ENCODE measurements around the gene SAA4.
"Not testable (repeated sequence)": the region's sequence is repeated elsewhere in the genome, so short reads cannot be mapped to it uniquely, and the experiment has no call there.

Gene SAA4, protein sequence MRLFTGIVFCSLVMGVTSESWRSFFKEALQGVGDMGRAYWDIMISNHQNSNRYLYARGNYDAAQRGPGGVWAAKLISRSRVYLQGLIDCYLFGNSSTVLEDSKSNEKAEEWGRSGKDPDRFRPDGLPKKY

GRCh38 chr11:18236664-18237356, at the start of gene SAA4:
Gene SAA4 (minus strand): TSS chr11:18236802. CDS start chr11:18235926, 876 bp downstream.
- Mint-ChIP-seq H3K27me3 (peaks cover 20% of the 10 kb centered on the region), H3K27ac (no peak within 1 kb of the TSS), H3K9me3 (no peaks in the 10 kb centered on the region), H3K4me3 (no peak within 1 kb of the TSS), H3K4me1 (no peaks in the 10 kb centered on the region), H3K36me3 (peaks cover 4% of the 10 kb centered on the region)

DNA sequence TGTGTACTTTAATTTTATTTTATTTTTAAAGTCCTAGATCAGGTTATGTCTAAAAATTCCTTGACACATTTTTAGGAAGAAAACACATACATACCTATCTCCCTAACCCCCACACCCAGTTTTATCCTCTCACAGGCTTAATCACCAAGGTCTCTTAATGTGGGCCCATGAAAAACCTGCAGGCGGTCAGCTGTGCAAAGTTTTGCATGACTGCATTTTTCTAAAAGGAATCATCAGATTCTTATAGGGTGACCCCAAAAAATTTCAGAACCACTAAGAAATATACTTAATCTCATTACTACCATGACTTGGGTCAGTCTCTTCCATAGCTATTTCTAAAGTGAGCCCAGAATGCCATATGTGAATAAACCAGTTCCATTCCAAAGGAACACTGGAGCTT, 49.2 kb upstream of the SAA4 start:
- H3K9me3 Mint-ChIP-seq = no peaks in the 10 kb centered on the region
- no peak overlapping the region for H3K4me3 Mint-ChIP-seq
- peaks cover 27% of the 10 kb centered on the region for H3K36me3 Mint-ChIP-seq
- H3K27ac Mint-ChIP-seq = no peak overlapping the region
- H3K4me1 Mint-ChIP-seq = no peaks in the 10 kb centered on the region
- no peaks in the 10 kb centered on the region for H3K27me3 Mint-ChIP-seq

- Mint-ChIP-seq H3K4me3 (no peak overlapping the region), H3K27ac (no peak overlapping the region), H3K27me3 (no peaks in the 10 kb centered on the region), H3K4me1 (peaks cover 7% of the 10 kb centered on the region), H3K36me3 (peaks cover 27% of the 10 kb centered on the region), H3K9me3 (no peaks in the 10 kb centered on the region)
Measured at GRCh38 chr11:18282626-18283025, 46.0 kb upstream of the SAA4 start.

- Mint-ChIP-seq H3K4me3 (no peak overlapping the region), H3K4me1 (peaks cover 7% of the 10 kb centered on the region), H3K27me3 (no peaks in the 10 kb centered on the region), H3K9me3 (no peaks in the 10 kb centered on the region), H3K27ac (peak overlapping the region; percentile 41), H3K36me3 (peaks cover 21% of the 10 kb centered on the region)
Measured at GRCh38 chr11:18280438-18281045, 43.9 kb upstream of the SAA4 start.

GRCh38 chr11:18277565-18278271, 41.1 kb upstream of the SAA4 start:
- peaks cover 7% of the 10 kb centered on the region for H3K4me1 Mint-ChIP-seq

GRCh38 chr11:18271206-18271605, 34.6 kb upstream of the SAA4 start:
- no peaks in the 10 kb centered on the region for H3K9me3 Mint-ChIP-seq
- H3K27ac Mint-ChIP-seq = no peak overlapping the region
- H3K27me3 Mint-ChIP-seq = no peaks in the 10 kb centered on the region

More at GRCh38 chr11:18277565-18278271, 41.1 kb upstream of the SAA4 start:
- Mint-ChIP-seq H3K27me3 (no peaks in the 10 kb centered on the region), H3K27ac (no peak overlapping the region), H3K4me3 (no peak overlapping the region), H3K9me3 (no peaks in the 10 kb centered on the region), H3K36me3 (peaks cover 17% of the 10 kb centered on the region)

GRCh38 chr11:18270102-18270501, 33.5 kb upstream of the SAA4 start:
- no peaks in the 10 kb centered on the region for H3K27me3 Mint-ChIP-seq
- peaks cover 2% of the 10 kb centered on the region for H3K36me3 Mint-ChIP-seq
- H3K9me3 Mint-ChIP-seq = no peaks in the 10 kb centered on the region
- H3K4me1 Mint-ChIP-seq = no peaks in the 10 kb centered on the region
- no peak overlapping the region for H3K4me3 Mint-ChIP-seq
- H3K27ac Mint-ChIP-seq = no peak overlapping the region

More at GRCh38 chr11:18271206-18271605, 34.6 kb upstream of the SAA4 start:
- H3K36me3 Mint-ChIP-seq = peaks cover 2% of the 10 kb centered on the region
- no peaks in the 10 kb centered on the region for H3K4me1 Mint-ChIP-seq
- no peak overlapping the region for H3K4me3 Mint-ChIP-seq

DNA sequence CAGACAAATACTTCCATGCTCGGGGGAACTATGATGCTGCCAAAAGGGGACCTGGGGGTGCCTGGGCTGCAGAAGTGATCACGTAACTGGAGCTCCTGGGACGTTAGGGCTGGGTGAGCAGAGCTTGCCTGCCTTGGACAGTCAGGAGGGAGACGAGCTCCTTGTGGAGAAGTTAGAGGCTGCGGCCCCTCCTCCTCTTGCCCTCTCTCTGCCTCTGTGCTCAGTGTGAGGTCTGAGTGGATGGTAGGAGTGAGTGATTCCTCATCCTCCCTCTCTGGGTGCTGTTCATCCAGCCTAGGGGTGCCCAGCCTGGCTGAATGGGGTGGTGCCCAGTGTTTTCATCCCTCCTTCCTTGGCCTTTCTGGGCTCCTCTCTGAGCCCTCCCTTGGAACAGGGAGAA, 32.6 kb upstream of the SAA4 start:
- not testable (repeated sequence) for H3K27me3 Mint-ChIP-seq, H3K36me3 Mint-ChIP-seq, H3K27ac Mint-ChIP-seq, H3K9me3 Mint-ChIP-seq, H3K4me3 Mint-ChIP-seq, H3K4me1 Mint-ChIP-seq

DNA sequence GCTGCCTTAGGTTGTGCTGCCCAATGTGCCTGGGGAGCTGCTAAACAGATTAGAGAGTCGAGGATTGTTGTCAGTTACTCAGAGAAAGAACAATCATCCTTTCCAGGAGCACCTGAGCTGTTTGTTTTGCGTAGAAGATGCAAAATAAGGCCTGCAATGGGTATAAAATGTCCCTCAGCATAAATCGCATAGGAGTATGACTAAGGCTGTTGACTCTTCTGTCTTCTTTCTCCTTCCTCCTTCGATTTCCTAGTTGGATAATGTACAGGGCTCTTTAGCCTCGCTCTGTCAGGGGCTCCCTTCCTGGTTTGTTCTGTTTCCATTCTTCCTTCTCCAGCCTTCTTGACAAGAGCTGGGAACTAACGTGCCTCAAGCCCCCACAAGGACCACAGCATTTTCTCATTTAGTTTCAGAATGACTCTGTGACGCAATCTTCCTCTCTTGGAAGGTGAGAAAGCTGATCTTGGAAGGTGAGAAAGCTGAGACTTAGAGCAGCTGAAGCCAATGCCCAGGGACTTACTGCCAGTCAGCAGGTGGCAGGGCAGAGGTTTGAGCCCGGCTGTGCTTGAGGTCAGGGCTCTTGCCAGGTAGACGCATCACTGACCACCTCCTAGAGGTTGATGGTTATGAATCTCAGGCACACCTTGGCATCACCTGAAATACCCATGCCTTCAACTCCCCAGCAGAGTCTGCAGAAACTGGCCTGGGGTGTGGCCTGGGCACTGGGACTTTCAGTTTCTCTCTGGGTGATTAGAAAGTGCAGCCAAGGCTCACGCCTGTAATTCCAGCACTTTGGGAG, 30.9 kb upstream of the SAA4 start:
- not testable (repeated sequence) for H3K27me3 Mint-ChIP-seq, H3K36me3 Mint-ChIP-seq, H3K4me3 Mint-ChIP-seq, H3K4me1 Mint-ChIP-seq, H3K9me3 Mint-ChIP-seq, H3K27ac Mint-ChIP-seq

DNA sequence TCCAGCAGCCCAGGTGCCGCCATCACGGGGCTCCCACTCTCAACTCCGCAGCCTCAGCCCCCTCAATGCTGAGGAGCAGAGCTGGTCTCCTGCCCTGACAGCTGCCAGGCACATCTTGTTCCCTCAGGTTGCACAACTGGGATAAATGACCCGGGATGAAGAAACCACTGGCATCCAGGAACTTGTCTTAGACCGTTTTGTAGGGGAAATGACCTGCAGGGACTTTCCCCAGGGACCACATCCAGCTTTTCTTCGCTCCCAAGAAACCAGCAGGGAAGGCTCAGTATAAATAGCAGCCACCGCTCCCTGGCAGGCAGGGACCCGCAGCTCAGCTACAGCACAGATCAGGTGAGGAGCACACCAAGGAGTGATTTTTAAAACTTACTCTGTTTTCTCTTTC, 29.3 kb upstream of the SAA4 start, which contains the start of gene SAA1:
Gene SAA1, plus strand, starts transcription at position 316 of the 400 bp plus-strand sequence. CDS start 624 bp downstream, outside the sequence.
- Mint-ChIP-seq H3K9me3 (no peaks in the 10 kb centered on the region), H3K27me3 (no peaks in the 10 kb centered on the region), H3K4me3 (no peak within 1 kb of the TSS), H3K4me1 (no peaks in the 10 kb centered on the region), H3K36me3 (no peaks in the 10 kb centered on the region), H3K27ac (no peak within 1 kb of the TSS)

DNA sequence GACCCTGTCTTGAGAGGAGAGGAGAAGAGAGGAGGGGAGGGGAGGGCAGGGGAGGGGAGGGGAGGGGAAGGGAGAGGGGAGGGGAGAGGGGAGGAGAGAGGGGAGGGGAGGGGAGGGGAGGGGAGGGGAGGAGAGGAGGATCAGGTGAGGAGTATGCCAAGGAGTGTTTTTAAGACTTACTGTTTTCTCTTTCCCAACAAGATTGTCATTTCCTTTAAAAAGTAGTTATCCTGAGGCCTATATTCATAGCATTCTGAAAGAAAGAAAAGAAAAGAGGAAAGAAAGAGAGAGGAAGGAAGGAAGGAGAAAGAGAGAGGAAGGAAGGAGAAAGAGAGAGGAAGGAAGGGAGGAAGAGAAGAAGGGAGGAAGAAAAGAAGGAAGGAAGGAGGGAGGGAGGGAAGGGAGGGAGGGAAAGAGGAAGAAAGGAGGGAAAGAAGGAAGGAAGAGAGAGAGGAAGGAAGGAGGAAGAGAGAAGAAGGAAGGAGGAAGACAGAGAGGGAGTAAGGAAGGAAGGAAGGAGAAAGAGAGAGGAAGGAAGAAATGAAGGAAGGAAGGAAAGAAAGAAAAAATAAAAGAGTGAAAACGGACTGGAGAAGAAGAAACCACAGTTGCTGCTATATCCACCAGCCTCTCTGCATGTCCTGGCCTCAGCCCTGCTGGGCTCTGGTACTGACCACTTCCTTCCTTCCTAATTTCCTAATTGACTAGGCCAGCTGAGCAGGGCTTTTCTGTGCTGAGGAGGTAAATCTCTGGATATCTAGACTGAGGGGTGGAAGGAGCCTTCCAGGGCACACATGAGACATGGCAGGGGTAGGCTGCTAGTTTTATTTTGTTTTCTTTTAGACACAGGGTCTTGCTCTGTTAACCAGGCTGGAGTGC, 28.3 kb upstream of the SAA4 start:
- H3K4me1 Mint-ChIP-seq = no peaks in the 10 kb centered on the region
- H3K9me3 Mint-ChIP-seq = no peaks in the 10 kb centered on the region
- no peak overlapping the region for H3K27ac Mint-ChIP-seq
- no peaks in the 10 kb centered on the region for H3K36me3 Mint-ChIP-seq
- no peak overlapping the region for H3K4me3 Mint-ChIP-seq
- no peaks in the 10 kb centered on the region for H3K27me3 Mint-ChIP-seq

DNA sequence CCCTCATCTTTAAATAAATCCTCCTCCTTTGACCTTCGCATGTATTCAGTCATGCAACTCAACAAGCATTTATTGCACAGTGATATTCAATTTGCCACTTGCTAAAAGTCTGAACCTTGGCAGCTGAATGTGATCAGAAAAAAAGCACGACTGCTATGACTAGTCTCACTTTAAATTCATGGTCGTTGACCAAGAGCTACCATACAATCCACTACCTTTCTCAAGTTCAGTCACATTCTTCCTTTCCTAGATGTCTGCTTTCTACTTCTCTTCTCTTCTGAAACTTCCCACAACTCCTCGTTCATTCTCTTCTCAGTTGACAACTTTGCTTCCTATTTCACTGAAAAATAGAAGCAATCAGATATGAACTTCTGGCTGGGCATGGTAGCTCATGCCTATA, 27.4 kb upstream of the SAA4 start:
- Mint-ChIP-seq H3K4me1 (no peaks in the 10 kb centered on the region), H3K27me3 (no peaks in the 10 kb centered on the region), H3K36me3 (no peaks in the 10 kb centered on the region), H3K9me3 (no peaks in the 10 kb centered on the region), H3K4me3 (no peak overlapping the region), H3K27ac (no peak overlapping the region)

GRCh38 chr11:18262681-18263350, 26.2 kb upstream of the SAA4 start:
- not testable (repeated sequence) for H3K4me3 Mint-ChIP-seq, H3K27ac Mint-ChIP-seq, H3K9me3 Mint-ChIP-seq, H3K27me3 Mint-ChIP-seq, H3K4me1 Mint-ChIP-seq, H3K36me3 Mint-ChIP-seq

DNA sequence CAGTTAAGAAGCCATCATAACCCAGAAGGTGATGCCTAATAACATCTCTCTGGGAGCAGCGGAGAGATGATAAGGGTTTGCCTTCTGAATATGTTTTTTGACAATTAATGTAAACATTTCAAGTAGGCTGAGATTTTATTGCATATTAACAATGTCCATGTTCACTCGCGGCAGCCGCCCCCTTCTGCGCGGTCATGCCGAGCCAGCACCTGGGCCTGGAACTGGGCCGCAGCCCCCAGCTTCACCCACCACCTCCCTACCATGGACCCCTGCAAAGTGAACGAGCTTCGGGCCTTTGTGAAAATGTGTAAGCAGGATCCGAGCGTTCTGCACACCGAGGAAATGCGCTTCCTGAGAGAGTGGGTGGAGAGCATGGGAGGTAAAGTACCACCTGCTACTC, 25.1 kb upstream of the SAA4 start:
- no peak overlapping the region for H3K4me3 Mint-ChIP-seq

More for the DNA sequence above, 25.1 kb upstream of the SAA4 start:
- no peaks in the 10 kb centered on the region for H3K36me3 Mint-ChIP-seq
- H3K27ac Mint-ChIP-seq = no peak overlapping the region
- H3K9me3 Mint-ChIP-seq = no peaks in the 10 kb centered on the region
- peaks cover under 1% of the 10 kb centered on the region for H3K27me3 Mint-ChIP-seq
- no peaks in the 10 kb centered on the region for H3K4me1 Mint-ChIP-seq
